HG02884 (cell line): ENCODE results near the gene PAXIP1.

Source experiments
- ATAC-seq: cut with Tn5 transposase; IDR thresholded peaks from one replicate; pipeline ENCODE4 v1.9.1; 2021; ENCODE audit warnings: mild to moderate bottlenecking, moderate library complexity; ENCODE audit not compliant: unreplicated experiment

The PAXIP1 gene

GRCh38 chr7:154913638-154914307 lies 89.2 kb downstream of the PAXIP1 start:
- peak; percentile 99 for ATAC-seq

- ATAC-seq: no peak
These were observed 89.9 kb downstream of the PAXIP1 start for GRCh38 chr7:154912871-154913637.

- ATAC-seq: no peak
These were observed 91.0 kb downstream of the PAXIP1 start for GRCh38 chr7:154911862-154912455.

- no peak for ATAC-seq
These were observed 91.5 kb downstream of the PAXIP1 start for GRCh38 chr7:154911411-154911810.

GRCh38 chr7:154910977-154911376 lies 91.9 kb downstream of the PAXIP1 start:
- ATAC-seq: no peak

- no peak for ATAC-seq
These were observed 92.8 kb downstream of the PAXIP1 start for GRCh38 chr7:154910125-154910524.

- ATAC-seq: no peak
These were observed 93.5 kb downstream of the PAXIP1 start for GRCh38 chr7:154909241-154910105.

- ATAC-seq: no peak
These were observed 95.0 kb downstream of the PAXIP1 start for GRCh38 chr7:154907651-154908620.

- no peak for ATAC-seq
These were observed 96.1 kb downstream of the PAXIP1 start for GRCh38 chr7:154906736-154907355.

GRCh38 chr7:154906201-154906600 lies 96.7 kb downstream of the PAXIP1 start:
- no peak for ATAC-seq

GRCh38 chr7:154905615-154906014 lies 97.3 kb downstream of the PAXIP1 start:
- ATAC-seq: no peak

- no peak for ATAC-seq
These were observed 97.8 kb downstream of the PAXIP1 start for GRCh38 chr7:154905146-154905545.

GRCh38 chr7:154903083-154903731 lies 99.7 kb downstream of the PAXIP1 start:
- no peak for ATAC-seq

- no peak for ATAC-seq
These were observed 100.3 kb downstream of the PAXIP1 start for GRCh38 chr7:154902600-154903082.

GRCh38 chr7:154899862-154900261 lies 103.1 kb downstream of the PAXIP1 start:
- no peak for ATAC-seq

GRCh38 chr7:154898973-154899855 lies 103.7 kb downstream of the PAXIP1 start:
- no peak for ATAC-seq

- no peak for ATAC-seq
These were observed 106.8 kb downstream of the PAXIP1 start for GRCh38 chr7:154896076-154896475.
